Astrocyte of the hippocampus (primary cell): ENCODE results near the gene LKAAEAR1.

ENCODE experiments used
- DNase-seq: peaks from one replicate; pipeline ENCODE4 v3.0.0; 2011; ENCODE audit warnings: low read depth, low spot score

The LKAAEAR1 gene

GRCh38 chr20:64051561-64052325 lies 32.5 kb downstream of the LKAAEAR1 start:
- no peak for DNase-seq

- no peak for DNase-seq
These were observed 33.2 kb downstream of the LKAAEAR1 start for GRCh38 chr20:64051033-64051452.

DNA sequence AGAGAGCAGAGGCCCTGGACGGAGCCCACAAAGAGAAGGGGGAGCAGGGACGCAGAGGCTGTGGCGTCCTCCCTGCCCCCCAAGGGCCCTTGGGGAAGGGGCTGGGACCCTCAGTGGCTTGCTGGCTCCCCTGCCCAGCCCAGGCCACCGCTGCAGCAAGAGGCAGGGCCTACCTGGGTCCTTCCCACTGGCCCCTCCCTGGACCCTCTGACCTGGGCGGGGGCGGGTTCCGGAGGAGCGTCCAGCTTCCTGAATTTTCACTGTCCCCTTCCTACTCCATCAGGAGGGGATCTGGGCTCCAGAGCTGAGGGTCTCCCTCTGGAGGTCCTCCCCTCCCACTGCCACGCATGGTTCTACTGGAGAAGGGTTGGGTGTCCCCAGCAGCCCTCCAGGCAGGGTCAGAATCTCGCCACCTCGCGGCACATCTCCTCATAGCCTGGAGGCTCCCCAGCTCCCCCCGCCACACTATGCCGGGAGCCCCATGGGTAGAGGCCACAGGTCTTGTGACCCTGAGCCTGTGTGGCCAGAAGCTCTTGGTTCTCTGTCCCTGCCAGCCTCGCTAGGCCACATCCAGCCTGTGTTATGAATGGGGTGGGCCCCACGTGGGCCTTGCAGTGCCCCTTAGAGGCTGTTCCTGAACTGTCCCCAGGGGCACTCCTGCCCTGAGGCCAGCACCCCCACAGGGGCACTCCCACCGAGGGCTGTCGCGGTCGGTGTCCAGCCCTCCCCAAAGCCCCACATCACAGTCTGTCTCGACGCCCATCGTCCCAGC lies 33.8 kb downstream of the LKAAEAR1 start:
- no peak for DNase-seq

- DNase-seq, result no peak
These were observed 34.3 kb downstream of the LKAAEAR1 start for GRCh38 chr20:64049878-64050260.

DNA sequence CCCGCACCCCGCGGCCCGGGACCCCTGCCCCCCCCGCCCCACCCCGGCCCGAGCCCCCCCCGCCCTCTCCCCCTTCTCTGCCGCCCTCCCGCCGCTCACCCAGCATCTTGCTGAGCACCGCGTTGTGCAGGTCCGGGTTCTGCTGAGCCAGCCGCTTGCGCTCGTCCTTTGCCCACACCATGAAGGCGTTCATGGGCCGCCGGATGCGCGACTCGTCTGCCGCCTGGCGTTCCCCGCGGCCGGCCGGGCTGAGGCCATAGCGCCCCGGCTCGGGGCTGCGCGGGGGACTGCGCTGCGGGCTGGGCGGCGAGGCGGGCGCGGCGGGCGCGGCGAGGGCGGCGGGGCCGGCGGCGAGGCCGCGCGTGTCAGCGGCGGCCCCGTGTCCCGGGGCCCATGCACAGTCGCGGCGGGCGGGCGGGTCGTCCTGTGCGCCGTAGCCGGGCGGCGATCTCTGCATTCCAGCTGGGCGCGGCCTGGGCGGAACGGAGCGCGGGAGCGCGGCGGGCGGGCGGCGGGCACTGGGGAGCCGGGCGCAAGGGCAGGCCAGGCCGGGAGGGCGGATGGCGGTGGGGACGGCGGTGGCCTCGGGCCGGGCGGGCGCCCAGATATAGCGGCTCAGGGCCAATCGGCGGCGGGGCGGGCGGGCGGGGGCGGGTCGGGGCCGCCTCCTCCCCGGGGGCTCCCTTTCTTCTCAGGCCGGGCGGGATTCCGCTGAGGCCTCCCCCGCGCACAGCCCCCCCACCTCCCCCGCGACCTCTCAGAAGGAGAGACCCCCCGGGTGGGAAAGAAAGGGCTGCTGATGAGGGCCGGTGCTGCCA lies 34.9 kb downstream of the LKAAEAR1 start, which contains the start of gene SOX18:
Gene SOX18, minus strand, starts transcription at position 580 of the 818 bp plus-strand sequence. Its CDS starts 123 bp downstream, at position 457.
- DNase-seq, result peak; percentile 52

GRCh38 chr20:64048402-64049044 lies 35.7 kb downstream of the LKAAEAR1 start:
- DNase-seq, result peak; percentile 48

DNA sequence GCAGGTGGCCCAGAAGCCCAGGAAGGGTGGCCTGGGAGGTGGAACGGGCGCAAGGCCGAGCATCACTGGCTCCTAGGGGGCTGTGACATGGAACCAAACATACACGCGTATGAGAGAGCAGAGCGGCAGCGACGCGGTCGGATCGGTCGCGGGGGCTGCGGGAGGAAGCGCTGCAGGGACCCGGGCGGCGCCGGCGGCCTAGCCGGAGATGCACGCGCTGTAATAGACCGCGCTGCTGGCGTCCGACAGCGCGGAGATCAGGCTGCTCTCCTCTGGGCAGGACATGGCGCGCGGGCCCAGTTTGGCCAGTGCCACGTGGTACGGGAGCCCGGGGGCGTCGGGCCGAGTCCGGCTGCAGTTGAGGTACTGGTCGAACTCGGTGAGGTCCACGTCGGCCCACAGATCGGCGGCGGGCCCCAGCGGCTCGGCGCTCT lies 36.2 kb downstream of the LKAAEAR1 start:
- DNase-seq, result peak; percentile 30

DNA sequence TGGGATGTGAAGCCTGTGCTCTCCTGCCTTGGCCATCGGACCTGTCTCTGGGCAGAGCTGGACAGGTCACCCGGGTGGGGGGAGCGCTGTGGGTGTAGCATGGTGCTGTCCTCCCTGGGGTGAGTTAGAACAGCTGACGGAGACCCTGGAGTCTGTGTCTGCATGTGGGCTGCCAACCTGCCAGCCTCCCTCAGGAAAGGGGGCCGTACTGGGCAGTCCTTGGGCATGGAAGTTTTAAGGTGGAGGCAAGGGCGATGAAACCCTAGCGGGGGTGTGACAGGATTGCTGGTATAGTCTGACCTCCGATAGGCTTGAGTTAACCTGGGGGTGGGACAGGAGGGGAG lies 37.2 kb downstream of the LKAAEAR1 start:
- no peak for DNase-seq

DNA sequence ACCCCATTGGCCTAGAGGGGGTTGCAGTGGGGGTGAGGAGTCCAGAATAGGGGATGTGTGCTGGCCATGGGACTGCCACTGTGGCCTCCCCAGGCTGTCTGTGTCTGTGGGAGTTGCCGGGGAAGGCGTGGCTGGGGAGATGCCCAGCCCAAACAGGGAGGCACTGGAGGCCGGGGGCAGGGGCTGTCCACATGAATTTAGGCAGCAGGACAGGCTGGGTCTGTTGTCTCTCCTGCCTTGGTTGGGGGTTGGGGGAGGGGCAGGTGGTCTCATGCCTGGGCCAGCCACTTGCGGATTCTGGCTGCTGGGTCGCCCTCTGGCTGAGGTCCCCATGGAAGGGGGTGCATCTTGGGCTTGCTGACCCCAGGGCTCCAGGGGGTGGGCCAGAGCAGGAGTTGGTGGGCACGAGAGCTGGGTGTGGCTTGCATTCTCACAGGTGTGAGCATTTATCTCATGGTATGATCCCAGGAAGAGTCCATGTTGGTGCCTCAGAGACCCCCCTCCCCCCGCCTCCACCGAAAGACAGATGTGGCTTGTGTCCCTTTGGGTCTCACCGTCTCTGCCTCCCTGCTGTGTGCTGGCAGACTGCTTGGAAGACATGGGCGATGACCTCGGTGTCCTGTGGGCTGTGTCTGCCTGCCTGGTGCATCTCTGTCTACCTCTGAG lies 38.7 kb downstream of the LKAAEAR1 start:
- DNase-seq, result no peak

DNA sequence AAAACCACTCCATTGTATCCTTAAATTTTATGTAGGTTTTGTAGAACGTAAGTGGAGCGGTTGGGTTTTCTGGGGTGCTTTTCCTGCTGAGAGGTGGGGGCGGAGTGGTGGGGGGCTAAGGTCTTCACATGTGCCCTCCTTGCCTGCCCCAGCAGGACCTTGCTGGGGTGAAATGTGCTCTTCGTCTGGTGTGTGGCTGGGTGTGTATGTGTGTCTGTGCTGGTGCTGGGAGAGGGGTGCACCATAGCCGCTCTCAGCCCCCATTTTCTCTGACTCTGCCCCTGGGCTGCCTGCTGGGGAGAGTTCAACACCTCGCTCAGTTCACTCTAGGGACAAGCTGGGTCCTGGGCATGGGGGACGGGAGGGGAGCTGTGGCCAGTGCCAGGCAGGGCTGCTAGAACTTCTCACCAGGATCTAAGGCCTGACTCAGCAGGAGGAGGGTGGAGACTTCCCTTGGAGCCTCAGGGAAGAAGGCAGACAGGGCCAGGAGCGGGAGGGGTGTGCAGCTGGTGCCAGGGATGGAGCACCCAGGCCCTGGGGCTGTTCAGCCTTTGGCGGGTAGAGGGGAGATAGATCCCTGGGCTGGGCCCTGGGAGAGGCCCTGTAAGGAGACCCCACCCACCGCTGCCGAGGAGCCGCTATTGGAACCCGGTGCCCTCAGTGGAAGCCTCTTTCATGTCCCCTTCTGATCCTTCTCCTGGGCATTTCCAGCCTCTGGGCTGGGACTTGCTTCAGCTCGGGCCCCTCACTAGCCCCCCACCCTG lies 39.5 kb downstream of the LKAAEAR1 start:
- DNase-seq, result peak; percentile 65

DNA sequence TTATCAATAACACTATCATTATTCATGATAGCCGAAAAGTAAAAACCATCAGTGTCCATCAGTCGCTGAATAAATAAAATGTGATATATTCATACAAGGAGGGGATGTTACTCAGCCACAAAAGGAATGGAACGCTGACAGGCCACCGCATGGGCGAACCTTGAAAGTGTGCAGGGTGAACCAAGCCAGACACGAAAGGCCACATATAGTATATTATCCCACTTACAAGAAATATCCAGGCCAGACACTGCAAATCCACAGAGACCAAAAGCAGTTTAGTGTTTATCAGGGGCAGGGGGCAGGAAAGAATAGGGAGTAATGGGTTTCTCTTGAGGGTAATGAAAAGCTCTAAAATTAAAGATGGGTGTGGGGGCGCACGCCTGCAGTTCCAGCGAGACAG lies 40.4 kb downstream of the LKAAEAR1 start:
- DNase-seq, result no peak

- DNase-seq, result no peak
These were observed 42.0 kb downstream of the LKAAEAR1 start for GRCh38 chr20:64042054-64042781.

- DNase-seq, result no peak
These were observed 42.5 kb downstream of the LKAAEAR1 start for GRCh38 chr20:64041781-64042053.

DNA sequence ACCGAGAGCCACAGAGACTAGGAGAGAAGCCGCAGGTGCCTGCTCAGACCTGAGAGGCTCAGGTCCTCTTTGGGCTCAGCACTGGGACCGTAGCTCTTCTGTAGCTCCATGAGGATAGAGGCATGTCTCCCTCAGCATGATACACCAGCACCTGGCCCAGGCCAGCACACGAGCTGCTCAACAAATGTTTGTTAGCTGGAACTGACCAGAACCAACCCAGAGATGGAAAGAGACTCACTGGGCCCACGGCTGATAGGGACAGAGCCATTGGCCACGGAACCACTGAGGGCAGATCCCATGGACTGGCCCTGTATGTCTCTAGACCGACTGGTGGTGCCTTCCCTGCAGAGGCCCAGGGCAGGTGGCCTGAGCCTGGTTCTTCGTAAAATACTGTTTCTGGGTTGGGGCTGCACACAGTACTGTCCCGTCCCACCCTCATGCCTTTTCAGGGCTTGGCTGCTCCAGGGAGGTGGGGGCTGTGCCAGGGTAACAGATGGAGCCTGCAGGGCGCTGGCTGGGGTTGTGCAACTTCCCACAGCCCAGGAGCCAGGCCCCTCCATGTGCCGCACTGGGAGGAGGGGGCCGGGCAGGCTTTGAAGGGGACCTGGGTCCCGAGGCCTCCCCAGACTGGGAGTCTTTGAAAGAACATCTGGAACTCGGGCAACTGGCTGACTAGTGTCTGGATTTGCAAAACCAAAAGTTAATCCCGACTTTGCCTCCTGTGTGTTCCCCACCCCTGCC lies 43.0 kb downstream of the LKAAEAR1 start:
- DNase-seq, result no peak

DNA sequence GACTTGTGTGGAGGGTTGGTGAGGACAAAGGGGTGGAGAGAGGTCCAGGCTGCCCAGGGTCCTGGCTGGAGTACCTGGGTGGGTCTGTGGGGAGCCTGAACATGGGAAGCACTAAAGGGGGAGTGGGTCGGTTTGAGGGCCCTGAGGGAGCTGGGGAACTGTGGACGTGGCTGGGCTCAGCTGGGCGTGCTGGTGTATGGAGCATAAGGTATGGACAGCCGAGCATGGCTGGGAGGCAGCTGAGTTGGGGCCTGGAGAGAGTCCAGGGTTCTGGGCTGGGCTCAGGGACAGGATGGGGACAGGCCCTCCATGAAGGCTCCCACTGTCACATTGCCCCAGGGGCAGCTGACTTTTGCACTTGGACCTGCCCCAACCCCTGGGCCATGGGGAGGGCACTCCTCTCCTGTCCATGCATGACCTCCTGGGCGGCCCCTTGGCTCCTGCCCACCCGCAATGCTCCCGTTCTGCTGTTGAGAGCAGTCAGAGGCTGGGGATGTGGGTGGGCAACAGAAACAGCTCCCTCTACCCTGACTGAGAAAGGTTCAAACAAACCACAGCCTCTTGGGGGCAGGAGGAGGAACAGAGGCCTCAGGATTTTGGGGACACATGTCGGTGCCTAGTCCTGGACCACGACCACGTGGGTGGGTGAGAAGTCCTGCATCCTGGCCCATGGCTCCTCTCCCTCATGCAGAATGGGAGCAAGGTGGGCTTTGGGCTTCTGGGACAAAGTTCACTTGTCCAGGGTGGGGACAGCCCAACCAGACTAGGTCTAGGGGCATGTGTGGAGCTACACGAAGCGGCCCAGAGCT lies 43.8 kb downstream of the LKAAEAR1 start:
- DNase-seq, result no peak

GRCh38 chr20:64039293-64040160 lies 44.7 kb downstream of the LKAAEAR1 start:
- no peak for DNase-seq

DNA sequence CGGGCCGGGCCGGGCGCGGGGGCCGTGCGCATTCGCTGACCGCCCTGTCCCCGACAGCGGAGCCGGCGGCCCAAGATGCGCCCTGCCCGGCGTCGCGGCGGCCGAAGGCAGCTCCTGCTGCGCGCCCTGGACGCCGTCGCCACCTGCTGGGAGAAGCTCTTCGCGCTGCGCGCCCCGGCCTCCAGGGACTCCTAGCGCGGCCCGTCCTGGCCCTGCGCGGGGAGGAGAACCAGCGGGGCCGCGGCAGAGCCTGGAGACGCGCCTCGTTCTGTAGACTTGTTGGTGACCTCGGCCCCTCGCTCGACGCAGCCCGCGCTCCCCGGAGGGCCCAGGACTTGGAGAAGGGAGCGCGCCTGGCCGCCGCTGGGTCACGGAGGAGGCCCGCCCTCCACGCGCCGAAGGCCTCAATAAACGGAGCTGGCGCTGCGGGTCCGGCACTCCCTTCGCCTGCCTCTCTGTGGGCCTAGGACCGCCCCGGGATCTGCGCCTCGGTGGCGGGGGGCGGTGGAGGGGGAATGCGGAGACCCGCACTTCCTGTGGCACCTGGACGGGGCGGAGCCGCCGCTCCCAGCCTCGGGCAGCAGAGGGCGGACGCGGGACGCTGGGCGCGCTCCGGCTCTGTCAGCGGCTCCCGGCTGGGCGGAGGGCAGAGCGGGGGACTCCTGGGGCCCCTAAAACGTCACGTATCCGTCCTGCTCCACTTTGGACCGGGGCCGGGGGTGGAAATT lies 45.5 kb downstream of the LKAAEAR1 start:
- DNase-seq, result peak; percentile 85
